ENCODE measurements around the gene CCSER2.
"Not testable (repeated sequence)": the region's sequence is repeated elsewhere in the genome, so short reads cannot be mapped to it uniquely, and the experiment has no call there.

Gene CCSER2, protein sequence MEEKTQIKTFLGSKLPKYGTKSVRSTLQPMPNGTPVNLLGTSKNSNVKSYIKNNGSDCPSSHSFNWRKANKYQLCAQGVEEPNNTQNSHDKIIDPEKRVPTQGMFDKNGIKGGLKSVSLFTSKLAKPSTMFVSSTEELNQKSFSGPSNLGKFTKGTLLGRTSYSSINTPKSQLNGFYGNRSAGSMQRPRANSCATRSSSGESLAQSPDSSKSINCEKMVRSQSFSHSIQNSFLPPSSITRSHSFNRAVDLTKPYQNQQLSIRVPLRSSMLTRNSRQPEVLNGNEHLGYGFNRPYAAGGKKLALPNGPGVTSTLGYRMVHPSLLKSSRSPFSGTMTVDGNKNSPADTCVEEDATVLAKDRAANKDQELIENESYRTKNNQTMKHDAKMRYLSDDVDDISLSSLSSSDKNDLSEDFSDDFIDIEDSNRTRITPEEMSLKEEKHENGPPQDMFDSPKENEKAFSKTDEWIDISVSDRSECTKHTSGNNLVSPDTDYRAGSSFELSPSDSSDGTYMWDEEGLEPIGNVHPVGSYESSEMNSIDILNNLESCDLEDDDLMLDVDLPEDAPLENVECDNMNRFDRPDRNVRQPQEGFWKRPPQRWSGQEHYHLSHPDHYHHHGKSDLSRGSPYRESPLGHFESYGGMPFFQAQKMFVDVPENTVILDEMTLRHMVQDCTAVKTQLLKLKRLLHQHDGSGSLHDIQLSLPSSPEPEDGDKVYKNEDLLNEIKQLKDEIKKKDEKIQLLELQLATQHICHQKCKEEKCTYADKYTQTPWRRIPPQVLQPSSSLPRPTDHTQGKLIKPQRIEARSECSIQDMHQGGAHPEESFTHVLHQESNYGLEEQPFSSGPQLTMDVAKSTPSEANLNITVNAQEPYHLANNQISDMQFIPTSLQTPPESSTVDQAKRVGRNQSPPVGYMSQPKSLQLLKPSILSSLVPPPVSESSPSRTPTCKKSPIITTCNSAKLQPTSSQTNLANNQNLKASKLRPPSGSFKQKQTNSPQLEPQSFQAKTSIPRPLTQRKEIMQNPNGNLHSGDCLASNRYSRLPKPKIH

DNA sequence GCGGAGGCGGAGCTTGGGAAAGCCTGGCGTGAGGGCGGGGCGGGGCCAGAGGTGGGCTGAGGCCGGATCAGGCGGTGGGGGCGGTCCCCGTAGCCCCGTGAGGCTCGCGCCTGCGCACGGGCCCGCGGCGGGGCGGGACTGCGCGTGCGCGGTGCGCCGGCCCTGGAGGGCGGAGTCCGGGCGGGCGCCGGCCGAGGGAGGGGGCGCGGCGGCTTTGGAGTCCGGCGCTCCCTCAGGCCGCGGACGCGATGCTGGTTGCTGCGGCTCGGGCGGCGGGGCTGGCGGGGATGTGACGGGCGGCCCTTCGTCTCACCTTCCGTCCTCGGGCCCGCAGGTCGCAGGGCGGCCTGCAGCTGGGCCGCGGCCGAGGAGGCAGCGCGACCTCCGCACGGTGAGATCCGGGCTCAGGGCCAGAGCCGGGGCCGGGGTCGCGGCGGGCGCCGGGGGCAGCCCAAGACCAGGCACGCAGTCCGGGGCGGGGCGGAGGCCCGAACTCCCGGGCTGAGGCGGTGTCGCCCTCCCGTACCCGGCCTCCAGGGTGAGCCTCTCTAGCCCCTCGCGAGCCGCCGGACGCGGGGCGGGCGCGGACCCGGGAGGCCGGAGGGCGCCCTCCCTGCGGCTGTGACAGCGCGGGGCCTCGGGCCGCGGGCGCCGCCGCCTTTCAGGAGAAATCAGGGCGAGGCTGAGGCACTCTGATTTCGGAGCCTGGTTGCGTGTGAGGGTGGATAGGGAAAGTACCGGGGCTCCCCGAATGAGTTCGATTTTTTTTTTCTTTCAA, at the start of gene CCSER2:
TSS of gene CCSER2 (plus strand) at position 172 of the 778 bp plus-strand sequence. CDS start 42,464 bp downstream, outside the sequence.
- peak; percentile 99 for DNase-seq (ENCODE audit: low read depth, low spot score)

DNA sequence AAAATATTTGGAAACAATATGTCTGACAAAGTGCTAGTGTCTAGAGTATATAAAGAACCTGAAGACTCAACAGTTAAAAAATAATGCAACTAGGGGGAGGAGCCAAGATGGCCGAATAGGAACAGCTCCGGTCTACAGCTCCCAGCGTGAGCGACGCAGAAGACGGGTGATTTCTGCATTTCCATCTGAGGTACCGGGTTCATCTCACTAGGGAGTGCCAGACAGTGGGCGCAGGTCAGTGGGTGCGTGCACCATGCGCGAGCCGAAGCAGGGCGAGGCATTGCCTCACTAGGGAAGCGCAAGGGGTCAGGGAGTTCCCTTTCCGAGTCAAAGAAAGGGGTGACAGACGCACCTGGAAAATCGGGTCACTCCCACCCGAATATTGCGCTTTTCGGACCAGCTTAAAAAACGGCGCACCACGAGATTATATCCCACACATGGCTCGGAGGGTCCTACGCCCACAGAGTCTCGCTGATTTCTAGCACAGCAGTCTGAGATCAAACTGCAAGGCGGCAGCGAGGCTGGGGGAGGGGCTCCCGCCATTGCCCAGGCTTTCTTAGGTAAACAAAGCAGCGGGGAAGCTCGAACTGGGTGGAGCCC, 48.4 kb upstream of the CCSER2 start:
- not testable (repeated sequence) for DNase-seq (ENCODE audit: low read depth, low spot score)

DNA sequence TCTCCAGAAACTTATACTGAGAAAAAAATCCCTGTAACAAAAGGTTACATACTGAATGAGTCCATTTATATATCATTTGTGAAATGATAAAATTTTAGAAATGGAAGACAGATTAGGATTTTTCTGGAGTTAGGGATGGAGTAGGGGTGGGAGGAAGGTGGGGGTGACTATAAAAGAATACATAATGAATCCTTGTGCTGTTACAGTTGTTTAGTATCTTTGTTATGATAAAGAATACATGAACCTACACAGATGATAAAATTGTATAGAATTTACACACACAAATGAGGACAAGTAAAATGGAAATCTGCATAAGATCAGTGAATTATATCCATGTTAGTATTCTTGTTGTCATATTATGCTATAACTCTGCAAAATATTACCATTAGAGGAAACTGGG, 41.7 kb upstream of the CCSER2 start:
- no peak for DNase-seq (ENCODE audit: low read depth, low spot score)

DNA sequence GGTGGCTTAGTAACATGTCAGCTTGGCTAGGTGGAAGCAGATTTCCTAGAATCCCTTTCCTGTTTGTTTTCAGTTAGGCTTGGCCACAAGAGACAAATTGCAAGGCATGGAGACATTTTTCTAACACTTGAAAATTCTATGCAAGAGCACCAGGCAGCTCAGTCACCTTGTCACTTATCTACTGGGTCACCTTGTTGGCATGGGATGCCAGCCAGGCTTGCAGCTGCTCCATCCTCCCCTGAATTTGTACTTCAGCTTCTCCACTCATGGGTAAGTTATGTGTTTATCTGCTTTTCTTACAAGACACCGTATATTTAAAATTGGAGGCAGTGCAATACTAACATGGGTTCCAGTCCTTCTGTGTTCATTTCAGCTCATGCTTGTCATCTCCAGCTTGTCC, 40.2 kb upstream of the CCSER2 start:
- DNase-seq (ENCODE audit: low read depth, low spot score), result no peak

DNA sequence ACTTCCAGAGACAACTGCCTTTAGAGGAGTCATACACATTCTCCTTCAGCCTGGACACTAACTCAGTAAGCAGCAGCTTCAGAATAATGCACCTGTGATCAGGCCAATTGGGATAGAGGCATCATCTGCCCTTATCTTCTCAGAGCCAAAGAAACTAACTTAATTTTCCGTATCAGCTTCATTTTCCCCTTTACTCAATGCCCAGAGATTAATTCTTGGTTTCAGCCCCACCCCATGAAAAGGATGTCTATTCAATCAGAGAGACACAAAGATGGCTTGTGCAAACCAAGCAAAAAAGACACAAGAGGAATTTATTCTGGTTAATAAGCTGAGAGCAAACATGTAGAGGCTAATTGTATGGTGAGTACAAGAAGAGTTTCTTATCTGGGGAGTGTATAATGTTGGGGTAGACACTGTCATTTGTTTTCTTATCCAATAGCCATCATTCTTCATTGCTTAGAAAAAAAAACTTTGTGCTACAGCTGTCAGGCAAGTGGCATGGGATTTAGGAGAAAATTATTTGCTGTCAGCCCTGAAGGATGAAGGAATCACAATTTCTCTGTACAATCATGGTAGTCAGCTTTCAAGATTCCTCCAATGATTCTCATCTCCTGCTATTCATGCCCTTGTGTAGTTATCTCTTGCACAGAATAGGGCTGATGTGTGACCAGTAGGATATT, 38.7 kb upstream of the CCSER2 start:
- no peak for DNase-seq (ENCODE audit: low read depth, low spot score)

DNA sequence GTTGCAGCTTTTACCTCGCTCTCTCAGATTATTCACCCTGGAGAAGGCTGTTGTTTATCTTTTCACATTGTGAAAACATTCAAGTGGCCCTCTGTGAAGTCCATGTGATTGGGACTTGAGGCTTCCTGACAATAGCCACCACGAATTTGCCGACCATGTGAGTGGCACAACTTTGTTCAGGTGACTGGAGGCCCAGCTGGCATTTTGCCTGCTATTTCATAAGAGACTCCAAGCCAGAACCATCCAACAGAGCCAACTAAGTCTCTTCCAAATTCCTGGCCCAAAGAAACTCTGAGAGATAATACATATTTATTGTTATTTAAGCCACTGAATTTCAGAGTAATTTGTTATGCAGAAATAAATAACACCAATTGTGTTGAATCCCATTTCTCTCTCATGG, 38.2 kb upstream of the CCSER2 start:
- DNase-seq (ENCODE audit: low read depth, low spot score), result no peak

DNA sequence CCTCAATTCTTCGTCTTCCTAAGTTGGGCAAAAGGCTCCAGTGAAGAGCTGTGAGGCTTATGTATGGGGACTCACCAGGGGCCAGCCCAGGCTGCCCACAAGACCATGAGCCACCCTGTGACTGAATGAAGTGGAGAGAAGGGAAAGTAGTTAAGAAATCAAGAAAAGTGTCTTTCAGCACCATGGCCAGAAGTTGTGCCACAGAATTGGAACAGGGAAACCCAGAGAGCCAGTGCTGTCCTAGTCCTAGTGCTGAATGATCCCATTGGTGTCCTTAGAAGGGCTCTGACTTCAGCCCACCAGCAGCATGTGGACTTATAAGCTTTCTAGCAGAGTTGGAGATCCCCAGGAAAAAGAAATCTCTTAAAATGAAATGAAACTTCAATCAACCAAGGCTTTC, 37.0 kb upstream of the CCSER2 start:
- DNase-seq (ENCODE audit: low read depth, low spot score), result peak; percentile 83

DNA sequence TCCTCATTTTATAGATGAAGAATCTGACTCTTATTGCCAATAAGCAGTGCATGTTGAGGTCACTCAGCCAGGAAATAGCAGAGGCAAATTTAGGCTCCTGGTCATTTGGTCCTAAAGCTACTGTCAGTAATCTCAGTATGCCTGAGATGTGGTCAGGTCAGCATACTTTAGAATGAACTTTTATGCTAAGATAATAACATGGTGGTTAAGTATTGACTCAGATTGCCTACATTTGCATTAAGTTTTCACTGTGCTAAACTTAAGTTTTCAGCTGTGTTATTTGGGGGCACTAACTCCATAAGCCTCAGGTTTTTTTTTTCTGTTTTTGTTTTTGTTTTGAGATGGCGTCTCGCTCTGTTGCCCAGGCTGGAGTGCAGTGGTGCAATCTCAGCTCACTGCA, 35.9 kb upstream of the CCSER2 start:
- no peak for DNase-seq (ENCODE audit: low read depth, low spot score)

DNA sequence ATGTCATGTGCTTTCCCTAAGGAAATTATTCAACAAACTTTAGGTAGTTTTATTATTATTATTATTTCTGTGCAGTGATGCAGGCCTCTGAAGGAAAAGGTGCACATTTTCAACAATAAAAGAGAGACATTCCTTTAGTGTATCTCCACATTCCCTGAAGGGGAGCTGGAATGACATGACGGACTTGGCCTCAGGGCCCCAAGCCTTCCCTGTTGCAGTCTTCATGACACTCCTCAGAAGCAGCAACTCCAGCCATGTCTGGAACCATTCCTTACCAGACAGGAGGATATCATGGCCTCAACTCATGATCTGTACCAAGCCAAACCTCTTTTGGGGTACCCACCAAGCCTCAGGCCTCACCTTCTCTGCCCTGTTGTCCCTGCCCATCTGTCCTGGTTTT, 35.2 kb upstream of the CCSER2 start:
- DNase-seq (ENCODE audit: low read depth, low spot score), result no peak

DNA sequence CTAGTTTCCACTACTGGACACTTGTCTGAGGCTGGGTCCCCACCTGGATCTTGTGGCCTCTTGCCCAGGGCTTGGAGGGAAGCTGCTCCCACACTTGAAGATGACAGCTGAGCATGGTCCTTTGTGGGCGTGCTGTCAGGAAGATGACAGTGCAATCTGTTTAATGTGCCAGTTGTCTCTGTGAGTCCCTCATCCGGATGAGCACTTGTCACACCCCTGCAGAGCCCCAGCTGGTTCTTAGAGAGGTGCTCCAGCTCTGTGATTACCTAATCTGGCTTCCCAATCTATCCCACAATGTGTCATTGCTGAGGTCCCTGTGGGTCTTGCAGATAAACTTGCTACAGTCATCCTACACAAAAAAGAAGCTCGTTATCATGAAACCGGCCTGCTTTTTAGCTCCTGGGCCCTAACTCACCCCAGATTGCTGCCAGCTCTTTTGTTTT, 34.8 kb upstream of the CCSER2 start:
- no peak for DNase-seq (ENCODE audit: low read depth, low spot score)

DNA sequence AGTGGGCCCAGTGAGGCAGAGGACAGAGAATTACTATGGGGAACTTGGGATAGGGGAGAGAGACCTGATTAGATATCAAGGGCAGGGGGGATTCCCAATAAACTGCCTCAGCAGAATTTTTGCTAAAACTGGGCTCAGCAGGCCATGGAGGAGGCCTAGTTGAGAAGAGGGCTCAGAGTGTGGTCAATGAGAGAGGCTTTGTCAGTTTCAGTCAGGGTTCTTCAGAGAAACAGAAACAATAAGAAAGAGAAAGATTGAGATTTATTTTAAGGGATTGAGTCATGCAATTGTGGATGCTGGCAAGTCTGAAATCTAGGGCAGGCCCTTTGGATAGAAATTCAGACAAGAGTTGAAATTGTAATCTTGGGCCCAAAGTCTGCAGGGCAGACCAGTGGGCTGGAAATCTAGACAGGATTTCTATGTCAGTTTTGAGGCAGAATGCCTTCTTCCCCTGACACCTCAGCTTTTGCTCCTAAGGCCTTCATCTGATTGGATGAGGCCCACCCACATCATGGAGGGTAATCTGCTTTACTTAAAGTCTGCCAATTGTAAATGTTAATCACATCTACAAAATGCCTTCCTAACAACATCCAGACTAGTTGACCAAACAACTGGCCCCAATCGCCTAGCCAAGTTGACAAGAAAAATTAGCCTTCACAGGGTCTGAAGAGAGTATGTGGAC, 33.5 kb upstream of the CCSER2 start:
- DNase-seq (ENCODE audit: low read depth, low spot score), result no peak

DNA sequence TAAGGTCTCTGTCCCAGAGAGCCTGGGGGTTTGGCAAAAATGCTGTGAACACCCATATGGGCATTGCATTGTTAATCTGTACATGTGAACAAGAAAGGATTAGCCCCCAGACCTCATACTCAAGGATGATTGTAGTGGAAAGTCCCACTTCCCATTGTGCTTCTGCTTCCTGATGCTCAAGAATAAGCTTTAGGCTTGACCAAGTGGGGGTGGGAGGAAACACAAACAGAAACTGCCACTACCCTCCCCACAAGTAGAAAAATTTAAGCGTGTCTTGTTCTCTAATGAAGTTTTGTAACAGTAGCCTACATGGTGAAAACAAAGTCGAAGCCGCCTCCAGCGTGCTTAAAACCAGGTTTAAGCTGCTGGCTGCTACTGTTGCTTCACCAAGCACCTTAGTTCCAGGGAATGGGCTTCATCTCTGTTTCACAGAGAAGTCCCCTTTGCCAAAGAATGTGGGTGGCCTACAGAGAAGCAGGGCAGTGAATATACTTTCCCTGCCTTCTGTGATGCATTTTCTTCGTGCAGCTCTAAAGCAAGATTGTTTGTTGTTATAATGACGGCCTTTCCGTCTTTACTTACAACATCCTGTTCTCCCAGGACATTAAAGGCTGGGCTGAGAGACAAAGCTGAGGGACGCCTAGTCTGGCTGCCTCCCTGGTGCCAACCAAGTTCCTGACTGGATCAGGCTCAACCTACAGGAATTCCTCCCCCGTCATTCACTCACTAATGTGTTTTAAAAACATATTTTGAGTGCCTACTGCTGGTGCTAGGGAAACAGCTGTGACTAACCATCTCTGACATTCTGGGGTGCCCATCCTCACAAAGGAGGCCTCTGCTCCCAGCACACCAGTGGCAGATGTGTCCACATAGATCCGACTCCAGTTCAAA, 32.1 kb upstream of the CCSER2 start:
- DNase-seq (ENCODE audit: low read depth, low spot score), result peak; percentile 74

DNA sequence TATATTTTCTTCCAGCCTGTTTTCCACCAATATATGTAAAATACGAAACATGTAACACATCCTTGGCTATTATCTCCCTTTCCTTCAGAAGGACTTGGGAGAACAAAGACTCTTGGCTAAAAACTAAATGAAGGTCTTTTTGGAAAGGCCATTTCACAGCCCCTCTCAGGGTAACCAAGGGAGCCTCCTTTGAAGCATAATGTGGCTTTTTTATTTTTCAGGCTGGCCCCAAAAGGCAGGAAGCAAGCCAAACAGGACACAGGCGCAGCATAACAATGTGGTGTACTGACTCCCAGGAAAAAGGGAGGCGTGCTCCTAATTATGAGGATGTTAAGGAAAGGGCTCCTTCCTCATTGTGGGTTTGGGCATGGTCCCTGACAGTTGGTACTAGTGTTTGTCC, 30.3 kb upstream of the CCSER2 start:
- no peak for DNase-seq (ENCODE audit: low read depth, low spot score)

DNA sequence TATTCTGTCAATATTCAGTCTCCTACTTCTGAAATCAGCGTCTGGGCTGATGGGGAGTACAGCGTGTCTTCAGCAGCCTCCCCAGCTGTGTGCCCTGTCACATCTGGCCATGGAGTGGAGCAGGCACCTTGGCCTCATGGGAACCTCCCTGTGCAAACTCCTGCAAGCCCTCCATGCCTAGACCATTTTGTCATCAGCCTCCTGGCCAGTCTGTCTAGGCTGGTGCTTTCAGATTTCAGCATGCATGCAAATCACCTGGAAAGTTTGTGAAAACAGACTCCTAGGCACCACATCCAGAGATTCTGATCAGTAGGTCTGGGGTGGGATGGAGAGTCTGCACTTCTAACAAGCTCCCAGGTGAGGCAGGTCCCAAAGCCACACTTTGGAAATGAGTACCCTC, 26.2 kb upstream of the CCSER2 start:
- no peak for DNase-seq (ENCODE audit: low read depth, low spot score)

DNA sequence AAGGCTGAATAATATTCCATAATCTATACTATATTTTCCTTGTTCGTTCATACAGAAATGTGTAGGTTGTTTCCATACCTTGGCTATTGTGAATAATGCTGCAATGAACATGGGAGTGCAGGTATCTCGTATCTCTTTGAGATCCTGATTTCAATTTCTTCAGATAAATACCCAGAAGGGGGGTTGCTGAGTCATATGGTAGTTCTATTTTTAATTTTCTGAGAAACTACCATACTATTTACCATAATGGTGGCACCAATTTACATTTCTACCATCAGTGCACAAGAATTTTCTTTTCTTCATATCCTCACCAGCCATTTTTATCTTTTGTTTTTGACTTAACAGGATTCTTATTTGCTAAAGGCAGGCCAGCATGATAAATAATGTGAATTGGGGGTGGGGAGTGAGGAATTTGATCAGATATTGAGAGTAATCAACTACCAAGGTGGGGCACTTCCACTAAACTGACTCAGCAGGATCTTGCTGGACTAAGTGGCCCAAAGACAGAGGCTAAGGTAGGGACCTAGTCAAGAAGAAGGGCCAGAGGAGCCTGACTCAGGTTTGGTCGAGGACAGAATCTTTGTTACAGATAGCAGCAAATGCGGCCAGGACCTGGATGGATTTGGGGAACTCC, 21.5 kb upstream of the CCSER2 start:
- DNase-seq (ENCODE audit: low read depth, low spot score), result no peak

DNA sequence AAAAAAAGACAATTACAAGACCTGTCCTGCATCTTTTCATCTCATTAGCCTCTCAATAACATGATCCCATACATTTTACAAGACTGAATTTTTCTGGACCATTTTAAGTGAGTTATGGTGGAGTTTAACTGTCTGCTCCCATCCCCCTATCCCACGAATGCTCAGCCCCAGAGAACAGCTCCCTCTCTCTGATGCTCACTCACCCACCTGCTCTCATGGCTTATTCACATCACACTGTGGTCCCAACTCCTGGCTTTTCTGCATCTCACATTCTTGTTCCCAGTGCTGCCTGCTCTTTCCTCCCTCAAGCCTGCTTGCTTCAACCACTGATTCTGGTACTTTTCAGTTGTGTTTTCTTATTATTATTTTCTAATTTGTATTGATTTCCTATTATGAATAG, 20.4 kb upstream of the CCSER2 start:
- peak; percentile 40 for DNase-seq (ENCODE audit: low read depth, low spot score)

DNA sequence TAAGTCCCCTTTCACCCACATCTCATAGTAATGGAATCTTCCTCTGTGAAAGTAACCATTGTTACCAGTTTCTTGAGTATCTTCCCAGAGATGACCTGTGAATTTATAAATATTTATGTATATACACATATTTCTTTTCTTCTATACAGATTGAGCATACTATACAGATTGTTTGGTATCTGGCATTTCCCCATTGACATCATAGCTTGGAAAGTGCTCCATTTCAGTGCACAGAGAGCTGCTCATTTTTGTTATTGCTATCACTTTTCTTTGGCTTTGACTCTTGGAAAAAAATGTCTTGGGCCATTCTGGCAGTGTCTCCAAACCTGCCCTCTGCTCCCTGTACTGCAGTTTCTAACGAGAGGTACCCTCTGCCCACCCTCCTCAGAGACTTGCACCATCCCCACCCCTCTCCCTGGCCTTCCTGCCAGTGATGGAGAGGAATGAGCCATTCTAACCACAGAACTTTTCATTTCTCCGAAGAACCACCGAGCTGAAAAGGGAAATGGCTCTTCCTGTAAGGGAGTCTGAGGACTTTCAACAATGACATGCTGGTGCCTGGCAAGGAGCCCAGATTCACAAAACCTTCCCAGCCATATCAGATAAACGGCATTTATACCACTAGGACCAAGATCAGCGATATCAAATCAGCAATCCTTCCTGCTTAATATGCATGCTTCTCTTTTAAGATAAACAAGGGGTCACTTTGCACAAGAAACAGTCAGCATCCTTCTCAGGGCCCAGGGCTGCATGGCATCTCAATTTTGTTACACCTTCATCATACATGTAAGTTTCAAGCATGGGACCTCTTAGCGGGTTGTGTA, 19.7 kb upstream of the CCSER2 start:
- peak; percentile 89 for DNase-seq (ENCODE audit: low read depth, low spot score)

DNA sequence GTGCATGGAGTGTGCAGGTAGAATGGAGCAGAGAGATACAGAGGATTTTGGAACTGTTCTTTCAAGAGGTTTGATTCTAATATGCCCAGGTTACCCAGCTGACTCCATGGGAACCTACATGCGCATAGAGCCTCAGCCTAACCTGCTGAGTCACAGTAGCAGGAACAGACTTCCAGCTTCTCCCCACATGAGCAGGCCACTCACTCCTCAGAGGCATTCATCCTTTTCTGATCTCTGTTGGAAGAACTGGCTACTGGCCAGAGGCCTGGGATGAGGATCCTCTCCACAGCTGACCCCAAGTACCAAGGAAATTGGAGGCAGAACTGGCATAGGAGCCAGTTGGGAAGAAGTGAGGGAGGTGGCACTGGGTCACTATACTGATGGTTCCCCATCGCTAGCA, 17.9 kb upstream of the CCSER2 start:
- peak; percentile 47 for DNase-seq (ENCODE audit: low read depth, low spot score)

Data from astrocyte of the hippocampus (primary cell).